ENCODE measurements around the gene BCL6. TPM values are rescaled to one million over a fixed set of nuclear protein-coding genes. Genes with fewer than 3 reads are reported as not detected.

The BCL6 gene
- total RNA-seq, 5 donors from 2014 or later (not counting 1 experiment from before 2014, with no cell fraction given): 16.8 to 31.1 (median 27.7) TPM

DNA sequence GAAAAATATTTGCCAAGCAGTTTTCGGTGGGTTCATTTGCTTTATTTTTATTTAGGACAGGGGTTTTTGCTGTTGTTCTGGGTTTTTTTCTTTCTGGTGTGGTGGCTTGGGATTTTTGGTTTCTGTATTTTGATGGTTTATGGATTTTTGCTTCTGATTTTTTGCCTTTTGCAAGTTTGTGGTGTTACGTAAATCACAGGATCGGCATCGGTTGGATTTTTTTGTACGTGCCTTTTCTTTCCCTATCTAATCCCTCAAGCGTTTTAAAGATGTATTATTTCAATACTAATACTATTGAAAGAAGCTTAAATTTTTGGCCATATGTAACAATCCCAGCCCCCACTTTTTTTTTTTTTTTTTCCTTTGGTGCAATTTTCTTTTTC is 782 bp upstream of the BCL6 start:
- Histone ChIP-seq H3K27me3 (replicated peaks in 1 of 2; ENCODE audit: control insufficient read depth in 2 of 2, extremely low read depth in 1 of 2, insufficient read depth in 2 of 2, low read length in 1 of 2) (no peaks in the 10 kb centered on the region), H3K4me1 (ENCODE audit: control insufficient read depth in 1 of 2, extremely low read depth in 1 of 2, insufficient read depth in 2 of 2, low read length in 2 of 2) (peaks cover 31 to 45% of the 10 kb centered on the region in 2 experiments), H3K27ac (ENCODE audit: low read length) (peak overlapping the region; percentile 98), H3K36me3 (ENCODE audit: control insufficient read depth in 2 of 2, extremely low read depth in 1 of 2, insufficient read depth in 1 of 2, low read length in 1 of 2) (no peaks in the 10 kb centered on the region), H3K4me3 (ENCODE audit: control insufficient read depth in 1 of 2, extremely low read depth in 1 of 2, low read length in 1 of 2) (peak overlapping the region; percentile 83 to 93), H3K9me3 (no peaks in the 10 kb centered on the region)
- Mint-ChIP-seq H3K27ac (peak overlapping the region; percentile 100), H3K9me3 (no peaks in the 10 kb centered on the region), H3K4me1 (peaks cover 71 to 99% (median 76%) of the 10 kb centered on the region in 3 donors), H3K27me3 (peaks cover 0 to 3% of the 10 kb centered on the region in 2 donors), H3K4me3 (peak overlapping the region; percentile 95 to 98 (median 98)), H3K36me3 (no peaks in the 10 kb centered on the region)
- DNase-seq: peak in 1 of 35 experiments; percentile 45
- CTCF ChIA-PET: interaction anchor here (0.6 to 3.2 kb wide), 26 partner anchors 8 to 1397 kb away, joined by 3 to 22 read pairs (median 4); no protein-coding TSS in a partner anchor
- ATAC-seq (replicated peaks in 1 of 4): no peak
- 0% methylated on average over 1 of the region's 6 CpGs for WGBS (ENCODE audit: insufficient coverage)
- POLR2A ChIA-PET: interaction anchor here (0.6 to 1.4 kb wide), 14 partner anchors 22 to 1405 kb away, joined by 3 to 13 read pairs (median 4); no protein-coding TSS in a partner anchor

DNA sequence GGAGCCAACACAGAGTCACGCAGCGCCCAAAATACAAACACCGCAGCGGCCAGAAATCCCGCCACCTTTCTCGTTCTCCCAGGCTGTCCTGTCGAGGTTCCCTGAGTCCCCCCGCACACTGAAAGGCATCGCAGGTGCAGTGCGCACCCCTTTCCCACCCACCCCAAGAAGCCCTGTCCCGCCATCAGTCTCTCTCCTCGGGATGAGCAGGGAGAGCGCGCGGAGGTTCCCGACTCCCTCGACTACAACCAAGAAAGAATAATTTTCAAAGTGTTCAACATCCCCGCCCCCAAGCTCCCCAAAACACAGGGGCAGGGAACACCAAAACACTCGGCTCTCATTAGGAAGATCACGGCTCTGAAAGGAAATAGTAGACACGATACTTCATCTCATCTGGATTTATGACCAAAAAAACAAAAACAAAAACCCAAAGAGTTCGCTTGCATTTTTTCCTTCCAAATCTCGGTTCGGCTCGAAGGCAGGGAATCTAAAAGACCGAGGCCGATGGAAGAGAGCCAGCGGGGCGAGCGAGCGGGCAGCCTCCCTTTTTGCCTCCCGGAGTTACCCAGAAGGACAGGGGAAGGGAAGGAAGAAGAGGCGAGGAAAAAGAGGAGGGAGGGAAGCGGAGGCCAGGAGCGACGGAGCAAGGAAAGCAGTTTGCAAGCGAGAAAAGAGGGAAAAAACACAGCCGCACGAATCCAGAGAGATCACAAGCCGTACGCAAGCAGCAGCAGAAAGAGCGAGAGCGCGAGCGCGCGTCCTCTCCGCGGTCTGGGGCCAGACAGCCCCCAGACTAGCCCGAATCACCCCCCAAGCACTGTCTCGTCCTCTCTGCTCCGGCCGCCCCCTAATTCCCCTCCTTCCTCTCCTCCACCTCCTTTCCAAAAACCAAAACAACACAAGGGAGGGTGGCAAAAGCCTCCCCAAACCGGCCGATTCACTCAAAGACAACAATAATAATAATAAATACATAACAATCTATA is 808 bp downstream of the BCL6 start:
- Histone ChIP-seq H3K9me3 (no peaks in the 10 kb centered on the region), H3K27ac (ENCODE audit: low read length) (peak overlapping the region; percentile 98), H3K4me1 (ENCODE audit: control insufficient read depth in 1 of 2, extremely low read depth in 1 of 2, insufficient read depth in 2 of 2, low read length in 2 of 2) (peaks cover 36 to 45% of the 10 kb centered on the region in 2 experiments), H3K36me3 (ENCODE audit: control insufficient read depth in 2 of 2, extremely low read depth in 1 of 2, insufficient read depth in 1 of 2, low read length in 1 of 2) (no peaks in the 10 kb centered on the region), H3K4me3 (ENCODE audit: control insufficient read depth in 1 of 2, extremely low read depth in 1 of 2, low read length in 1 of 2) (peak overlapping the region; percentile 83 to 93), H3K27me3 (replicated peaks in 1 of 2; ENCODE audit: control insufficient read depth in 2 of 2, extremely low read depth in 1 of 2, insufficient read depth in 2 of 2, low read length in 1 of 2) (no peaks in the 10 kb centered on the region)
- ATAC-seq (replicated peaks in 1 of 4) (peak; percentile 6 to 19 (median 8)), DNase-seq (peak in 31 of 35 experiments; percentile 16 to 70 (median 52))
- ChIA-PET CTCF (interaction anchor here (0.5 to 3.2 kb wide), 21 partner anchors 7 to 1398 kb away, joined by 3 to 44 read pairs (median 4); no protein-coding TSS in a partner anchor), POLR2A (interaction anchor here (0.5 to 1.4 kb wide), 15 partner anchors 26 to 1397 kb away, joined by 3 to 10 read pairs (median 4); no protein-coding TSS in a partner anchor)
- H3K36me3 Mint-ChIP-seq: no peaks in the 10 kb centered on the region
- H3K4me1 Mint-ChIP-seq: peaks cover 68 to 96% (median 74%) of the 10 kb centered on the region in 3 donors
- H3K27me3 Mint-ChIP-seq: peaks cover 0 to 3% of the 10 kb centered on the region in 2 donors
- peak overlapping the region; percentile 95 to 98 (median 98) for H3K4me3 Mint-ChIP-seq
- H3K27ac Mint-ChIP-seq: peak overlapping the region; percentile 100
- 0% methylated on average over 45 of the region's 55 CpGs for WGBS (ENCODE audit: insufficient coverage)
- H3K9me3 Mint-ChIP-seq: no peaks in the 10 kb centered on the region

DNA sequence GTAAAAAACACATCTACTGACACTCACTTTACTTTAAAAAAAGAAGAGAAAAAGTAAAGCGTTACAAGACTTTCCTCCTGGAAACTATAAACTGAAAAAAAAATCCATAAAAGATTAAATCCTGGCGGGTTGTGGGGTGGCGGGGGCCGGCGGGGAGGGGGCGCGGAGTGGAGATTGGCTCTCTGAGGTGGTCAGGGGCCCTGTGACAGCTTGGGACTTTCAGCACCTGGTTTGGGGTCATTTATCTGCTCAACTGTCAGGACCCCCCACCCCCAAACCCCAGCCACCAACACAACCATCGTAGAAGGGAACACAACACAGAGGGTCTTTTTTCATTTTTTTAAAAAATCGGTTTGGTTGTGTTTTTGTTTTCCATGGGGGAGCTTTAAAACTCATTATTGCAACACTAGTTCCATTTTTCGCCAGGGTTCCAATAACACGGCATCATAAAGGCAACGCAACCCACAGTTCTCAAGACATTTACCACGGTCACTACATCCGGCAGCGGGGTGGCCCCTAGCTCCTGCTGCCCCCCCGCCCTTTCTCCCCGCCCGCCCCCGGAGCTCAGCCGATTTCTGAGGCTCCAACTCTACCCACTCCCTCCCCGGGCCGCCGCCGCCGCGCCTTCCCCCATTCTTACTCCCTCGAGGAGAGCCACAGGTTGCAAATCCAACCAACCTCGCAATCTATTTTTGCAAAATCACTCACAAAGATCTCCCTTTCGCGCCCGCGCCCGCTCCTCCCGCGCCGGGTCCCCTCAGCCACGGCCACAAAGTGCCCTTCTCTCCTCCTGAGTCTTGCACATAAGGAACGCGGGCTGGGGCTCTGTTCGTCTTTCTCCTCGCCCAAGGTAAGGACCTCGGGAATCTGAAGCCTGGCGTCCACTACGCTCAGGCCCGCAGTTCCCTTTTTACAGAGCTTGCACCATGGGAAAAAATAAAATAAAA is 1.8 kb downstream of the BCL6 start:
- Mint-ChIP-seq H3K27me3 (peaks cover 0 to 3% of the 10 kb centered on the region in 2 donors), H3K27ac (peak overlapping the region; percentile 100), H3K9me3 (no peaks in the 10 kb centered on the region), H3K4me3 (peak overlapping the region; percentile 95 to 98 (median 98)), H3K36me3 (no peaks in the 10 kb centered on the region), H3K4me1 (peaks cover 65 to 92% (median 70%) of the 10 kb centered on the region in 3 donors)
- DNase-seq (peak in 26 of 35 experiments; percentile 20 to 63 (median 46)), ATAC-seq (replicated peaks in 1 of 4) (no peak)
- peaks cover 26 to 53% of the 10 kb centered on the region in 2 experiments for H3K4me1 ChIP-seq (ENCODE audit: control insufficient read depth in 1 of 2, extremely low read depth in 1 of 2, insufficient read depth in 2 of 2, low read length in 2 of 2)
- peak overlapping the region; percentile 83 to 93 for H3K4me3 ChIP-seq (ENCODE audit: control insufficient read depth in 1 of 2, extremely low read depth in 1 of 2, low read length in 1 of 2)
- no peaks in the 10 kb centered on the region for H3K36me3 ChIP-seq (ENCODE audit: control insufficient read depth in 2 of 2, extremely low read depth in 1 of 2, insufficient read depth in 1 of 2, low read length in 1 of 2)
- WGBS (ENCODE audit: insufficient coverage): 0% methylated on average over 27 of the region's 45 CpGs
- ChIA-PET CTCF (interaction anchor here (0.6 to 2.2 kb wide), 15 partner anchors 198 to 1298 kb away, joined by 3 to 44 read pairs (median 4); no protein-coding TSS in a partner anchor), POLR2A (interaction anchor here (0.5 to 1.5 kb wide), 12 partner anchors 27 to 1398 kb away, joined by 3 to 10 read pairs (median 3); no protein-coding TSS in a partner anchor)
- no peaks in the 10 kb centered on the region for H3K9me3 ChIP-seq
- H3K27me3 ChIP-seq (replicated peaks in 1 of 2; ENCODE audit: control insufficient read depth in 2 of 2, extremely low read depth in 1 of 2, insufficient read depth in 2 of 2, low read length in 1 of 2): no peaks in the 10 kb centered on the region
- peak overlapping the region; percentile 98 for H3K27ac ChIP-seq (ENCODE audit: low read length)

DNA sequence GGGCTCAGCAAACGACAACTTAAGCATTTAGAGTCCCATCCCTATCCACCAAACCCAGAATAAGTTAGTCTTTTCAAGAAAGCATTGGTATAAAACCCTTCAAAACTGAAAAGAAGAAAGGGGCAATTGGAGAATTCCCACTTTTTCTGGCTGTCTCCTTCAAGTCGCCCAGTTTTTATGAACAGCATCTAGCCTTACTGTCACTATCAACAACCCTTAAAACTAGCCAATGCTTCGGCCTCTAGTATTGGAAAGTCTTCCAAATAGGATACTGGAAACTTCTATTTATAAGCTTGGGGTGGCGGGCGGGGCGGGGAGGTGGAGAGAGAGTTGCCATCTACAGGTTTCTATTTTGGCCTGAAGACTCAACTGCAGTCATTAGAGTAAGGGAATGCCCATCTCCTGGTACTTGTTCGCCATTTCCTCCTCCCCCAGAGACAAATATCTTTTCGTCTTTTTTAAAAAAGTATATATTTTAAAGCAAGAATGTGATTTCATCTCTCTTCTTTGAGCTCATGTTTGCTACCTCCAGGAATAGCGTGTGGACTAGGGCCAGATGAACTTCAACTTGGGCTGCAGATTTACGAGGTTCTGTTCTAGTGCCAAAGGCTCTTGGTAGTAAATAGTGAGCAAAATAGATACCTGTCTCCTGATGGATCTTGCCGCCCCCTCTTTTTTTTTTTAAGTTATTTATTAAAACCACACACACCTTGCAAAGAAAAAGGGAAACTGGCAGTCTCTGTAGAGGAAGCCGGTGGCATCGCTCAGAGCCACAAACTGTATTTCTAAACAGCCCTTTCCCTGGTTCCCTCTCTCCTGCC is 2.7 kb downstream of the BCL6 start:
- no peaks in the 10 kb centered on the region for H3K27me3 ChIP-seq (replicated peaks in 1 of 2; ENCODE audit: control insufficient read depth in 2 of 2, extremely low read depth in 1 of 2, insufficient read depth in 2 of 2, low read length in 1 of 2)
- ChIA-PET CTCF (interaction anchor here (0.6 to 2.2 kb wide), 20 partner anchors 35 to 1301 kb away, joined by 3 to 44 read pairs (median 3); no protein-coding TSS in a partner anchor), POLR2A (interaction anchor here (0.6 to 1.5 kb wide), 4 partner anchors 242 to 1629 kb away, joined by 3 read pairs; no protein-coding TSS in a partner anchor)
- ATAC-seq (replicated peaks in 1 of 4): no peak
- H3K27ac Mint-ChIP-seq: peak overlapping the region; percentile 100
- peak overlapping the region; percentile 98 for H3K27ac ChIP-seq (ENCODE audit: low read length)
- H3K4me1 ChIP-seq (ENCODE audit: control insufficient read depth in 1 of 2, extremely low read depth in 1 of 2, insufficient read depth in 2 of 2, low read length in 2 of 2): peaks cover 25 to 55% of the 10 kb centered on the region in 2 experiments
- H3K4me3 Mint-ChIP-seq: peak overlapping the region; percentile 95 to 98 (median 98)
- no peaks in the 10 kb centered on the region for H3K9me3 Mint-ChIP-seq
- H3K36me3 ChIP-seq (ENCODE audit: control insufficient read depth in 2 of 2, extremely low read depth in 1 of 2, insufficient read depth in 1 of 2, low read length in 1 of 2): no peaks in the 10 kb centered on the region
- H3K9me3 ChIP-seq: no peaks in the 10 kb centered on the region
- WGBS (ENCODE audit: insufficient coverage): 0% methylated on average over 1 of the region's 13 CpGs
- peaks cover 0 to 3% of the 10 kb centered on the region in 2 donors for H3K27me3 Mint-ChIP-seq
- H3K4me1 Mint-ChIP-seq: peaks cover 56 to 83% (median 62%) of the 10 kb centered on the region in 3 donors
- peak overlapping the region; percentile 44 to 93 for H3K4me3 ChIP-seq (ENCODE audit: control insufficient read depth in 1 of 2, extremely low read depth in 1 of 2, low read length in 1 of 2)
- no peaks in the 10 kb centered on the region for H3K36me3 Mint-ChIP-seq
- DNase-seq: peak in 6 of 35 experiments; percentile 9 to 50 (median 22)
